ENCODE results near the gene TMEM181.
"Not testable (repeated sequence)": the region's sequence is repeated elsewhere in the genome, so short reads cannot be mapped to it uniquely, and the experiment has no call there.

Gene TMEM181

GRCh38 chr6:158649289-158650143 lies 89.6 kb downstream of the TMEM181 start, which contains the start of gene SYTL3:
Gene SYTL3, plus strand, starts transcription at chr6:158650054. Its CDS starts 13,215 bp downstream, at chr6:158663269.
- no peak for DNase-seq (ENCODE audit: low spot score)
- no peak for TF ChIP-seq CTCF (IDR thresholded peaks at IDR 0.05)
- H3K27ac ChIP-seq, result peak within 1 kb of the TSS; percentile 39 to 85
- H3K4me3 ChIP-seq, result no peak within 1 kb of the TSS

GRCh38 chr6:158651981-158652737 lies 92.3 kb downstream of the TMEM181 start:
- DNase-seq (ENCODE audit: low spot score); H3K4me3 ChIP-seq; H3K27ac ChIP-seq: not testable (repeated sequence)

- H3K27ac ChIP-seq, result peak overlapping the region in 1 of 2 donors; percentile 81
- DNase-seq (ENCODE audit: low spot score), result no peak
- H3K4me3 ChIP-seq, result no peak overlapping the region
- no peak for TF ChIP-seq CTCF (IDR thresholded peaks at IDR 0.05)
These were observed 93.9 kb downstream of the TMEM181 start for GRCh38 chr6:158653577-158654354.

GRCh38 chr6:158654498-158654897 lies 94.6 kb downstream of the TMEM181 start:
- Histone ChIP-seq H3K4me3 (peak overlapping the region; percentile 18), H3K27ac (peak overlapping the region in 1 of 2 donors; percentile 81)
- DNase-seq (ENCODE audit: low spot score), result no peak
- TF ChIP-seq CTCF (IDR thresholded peaks at IDR 0.05), result no peak

- no peak for TF ChIP-seq CTCF (IDR thresholded peaks at IDR 0.05)
- no peak overlapping the region for H3K4me3 ChIP-seq
- DNase-seq (ENCODE audit: low spot score), result no peak
- H3K27ac ChIP-seq, result peak overlapping the region in 1 of 2 donors; percentile 81
These were observed 95.1 kb downstream of the TMEM181 start for GRCh38 chr6:158654960-158655489.

GRCh38 chr6:158655569-158656450 lies 95.9 kb downstream of the TMEM181 start:
- DNase-seq (ENCODE audit: low spot score), result no peak
- TF ChIP-seq CTCF (IDR thresholded peaks at IDR 0.05), result no peak
- Histone ChIP-seq H3K4me3 (no peak overlapping the region), H3K27ac (no peak overlapping the region)

GRCh38 chr6:158656986-158657385 lies 97.1 kb downstream of the TMEM181 start:
- not testable (repeated sequence) for H3K4me3 ChIP-seq; DNase-seq (ENCODE audit: low spot score); H3K27ac ChIP-seq

Measured in coronary artery (tissue), 2 donors.